Measurements from ENCODE around the gene WASF2.
"Not testable (repeated sequence)": the region's sequence is repeated elsewhere in the genome, so short reads cannot be mapped to it uniquely, and the experiment has no call there.

The WASF2 gene, protein sequence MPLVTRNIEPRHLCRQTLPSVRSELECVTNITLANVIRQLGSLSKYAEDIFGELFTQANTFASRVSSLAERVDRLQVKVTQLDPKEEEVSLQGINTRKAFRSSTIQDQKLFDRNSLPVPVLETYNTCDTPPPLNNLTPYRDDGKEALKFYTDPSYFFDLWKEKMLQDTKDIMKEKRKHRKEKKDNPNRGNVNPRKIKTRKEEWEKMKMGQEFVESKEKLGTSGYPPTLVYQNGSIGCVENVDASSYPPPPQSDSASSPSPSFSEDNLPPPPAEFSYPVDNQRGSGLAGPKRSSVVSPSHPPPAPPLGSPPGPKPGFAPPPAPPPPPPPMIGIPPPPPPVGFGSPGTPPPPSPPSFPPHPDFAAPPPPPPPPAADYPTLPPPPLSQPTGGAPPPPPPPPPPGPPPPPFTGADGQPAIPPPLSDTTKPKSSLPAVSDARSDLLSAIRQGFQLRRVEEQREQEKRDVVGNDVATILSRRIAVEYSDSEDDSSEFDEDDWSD

DNA sequence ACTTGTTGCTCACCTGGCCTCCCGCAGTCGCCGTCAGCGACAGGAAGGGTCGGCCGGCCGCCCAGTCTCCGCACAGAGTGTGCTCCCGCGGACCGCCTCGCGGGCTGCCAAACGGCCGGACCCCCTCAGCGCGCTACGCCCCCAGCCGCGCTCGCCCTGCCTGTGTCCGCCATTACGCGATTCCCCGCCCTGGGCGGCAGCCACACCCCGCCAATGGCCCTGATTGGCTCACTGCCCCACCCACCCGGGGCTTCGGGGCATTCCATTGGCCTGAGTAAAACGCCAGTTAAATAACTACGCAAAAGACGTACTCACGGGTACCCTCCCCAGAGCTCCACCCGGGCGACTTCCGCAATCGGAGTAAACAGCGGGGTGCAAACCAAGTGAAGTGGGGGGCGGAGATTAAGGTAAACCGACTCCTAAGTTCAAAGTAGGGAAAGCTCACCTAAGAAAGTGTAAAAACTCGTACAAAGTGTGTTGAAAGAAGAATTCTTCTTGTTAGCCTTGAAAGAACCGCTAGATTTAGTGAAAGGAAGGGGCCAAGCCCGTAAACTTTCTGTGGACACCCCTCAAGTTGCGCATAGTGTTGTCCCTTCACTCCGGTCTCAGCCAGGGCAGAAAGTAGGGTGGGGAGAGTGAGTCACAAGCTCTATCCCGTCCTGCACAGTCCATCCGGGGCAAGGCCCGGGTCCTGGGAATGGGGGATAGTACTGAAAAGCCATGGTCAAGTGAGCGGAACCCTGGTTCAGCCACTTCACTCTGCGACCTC, at the start of gene WASF2:
Gene WASF2, minus strand, starts transcription at position 195 of the 769 bp plus-strand sequence. CDS start 61,277 bp downstream, outside the sequence.
- peak; percentile 96 for DNase-seq (ENCODE audit: low spot score)

DNA sequence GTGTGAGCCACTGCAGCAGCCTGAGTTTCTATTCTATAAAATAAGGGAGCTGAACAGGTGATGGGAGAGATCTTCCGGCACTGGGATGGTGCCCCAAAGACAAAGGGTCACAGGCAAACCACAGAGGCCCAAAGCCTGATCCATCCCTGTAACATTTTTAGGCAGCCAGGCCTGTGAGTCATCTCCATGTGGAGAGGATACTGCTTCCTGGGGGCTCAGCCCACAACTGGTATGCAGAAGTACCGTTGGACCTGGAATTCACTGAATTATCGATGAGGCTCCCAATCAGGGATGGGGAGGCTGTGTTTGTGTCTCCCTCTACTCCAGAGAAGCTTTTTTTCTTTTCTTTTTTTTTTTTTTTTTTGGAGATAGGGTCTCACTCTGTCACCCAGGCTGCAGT, 48.8 kb upstream of the WASF2 start:
- no peak for DNase-seq (ENCODE audit: low spot score)

DNA sequence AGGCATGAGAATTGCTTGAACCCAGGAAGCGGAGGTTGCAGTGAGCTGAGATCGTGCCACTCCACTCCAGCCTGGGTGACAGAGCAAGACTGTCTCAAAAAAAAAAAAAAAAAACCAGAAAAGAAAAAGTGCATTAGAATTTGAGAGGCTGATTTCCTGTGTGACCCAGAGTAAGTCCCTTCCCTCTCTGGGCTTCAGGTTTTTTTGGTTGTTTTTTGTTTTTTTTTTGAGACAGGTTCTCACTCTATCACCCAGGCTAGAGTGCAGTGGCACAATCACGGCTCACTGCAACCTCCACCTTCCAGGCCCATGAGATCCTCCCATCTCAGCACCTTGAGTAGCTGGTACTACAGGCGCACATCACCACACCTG, 48.3 kb upstream of the WASF2 start:
- DNase-seq (ENCODE audit: low spot score), result not testable (repeated sequence)

DNA sequence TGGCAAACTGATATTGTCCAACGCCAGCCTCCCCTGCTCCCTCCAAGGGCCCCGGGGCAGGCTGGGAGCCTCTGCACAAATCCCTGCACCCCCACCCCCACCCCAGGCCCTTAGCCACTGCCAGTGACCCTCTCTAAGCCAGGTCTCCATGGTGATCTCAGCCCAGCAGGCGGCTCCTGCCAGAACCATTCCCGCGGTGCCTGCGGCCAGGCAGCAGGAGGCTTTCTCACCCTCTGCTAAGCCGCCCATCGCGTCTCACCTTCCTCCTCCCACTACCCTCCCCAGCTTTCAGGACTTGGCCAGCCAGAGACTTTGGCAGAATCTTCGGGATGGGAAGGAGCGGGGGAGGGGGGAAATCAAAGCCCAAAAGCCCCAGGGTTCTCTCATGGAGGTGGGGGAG, 46.8 kb upstream of the WASF2 start:
- DNase-seq (ENCODE audit: low spot score), result no peak

DNA sequence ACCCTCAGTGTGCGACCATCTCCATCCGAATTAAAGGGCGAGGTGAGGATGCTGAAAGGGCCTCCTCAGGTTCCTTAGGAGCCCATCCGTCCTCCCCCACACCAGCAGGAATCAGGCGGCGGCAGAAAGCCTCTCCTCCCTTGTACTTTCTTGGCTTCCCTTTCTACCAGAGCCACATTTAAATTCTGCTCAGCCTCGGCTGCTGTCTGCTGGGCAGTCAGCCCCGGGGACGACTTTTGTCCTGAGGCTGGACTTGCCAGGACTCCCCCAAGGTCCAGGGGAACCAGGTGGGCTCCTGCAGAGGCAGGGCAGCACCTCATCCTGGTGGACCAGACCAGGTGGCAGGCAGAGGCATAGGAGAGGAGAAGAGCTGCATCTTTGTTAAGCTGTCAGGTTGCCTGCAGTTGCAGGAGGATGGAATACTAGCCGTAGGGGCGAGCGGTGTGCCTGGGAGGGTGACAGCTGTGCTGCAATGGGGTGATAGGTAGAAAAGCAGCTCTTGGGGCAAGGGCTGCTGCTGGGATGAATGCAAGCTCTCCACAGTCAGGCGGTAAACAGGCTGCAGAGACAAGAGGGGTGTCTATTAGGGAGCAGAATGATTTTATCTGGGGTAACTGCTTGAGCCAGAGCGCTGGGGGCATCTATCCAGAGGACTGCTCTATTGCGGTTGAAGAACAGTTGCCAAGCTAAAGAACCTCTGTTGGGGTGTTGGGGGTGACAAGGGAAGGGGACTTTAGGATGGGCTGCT, 46.2 kb upstream of the WASF2 start:
- DNase-seq (ENCODE audit: low spot score), result no peak

DNA sequence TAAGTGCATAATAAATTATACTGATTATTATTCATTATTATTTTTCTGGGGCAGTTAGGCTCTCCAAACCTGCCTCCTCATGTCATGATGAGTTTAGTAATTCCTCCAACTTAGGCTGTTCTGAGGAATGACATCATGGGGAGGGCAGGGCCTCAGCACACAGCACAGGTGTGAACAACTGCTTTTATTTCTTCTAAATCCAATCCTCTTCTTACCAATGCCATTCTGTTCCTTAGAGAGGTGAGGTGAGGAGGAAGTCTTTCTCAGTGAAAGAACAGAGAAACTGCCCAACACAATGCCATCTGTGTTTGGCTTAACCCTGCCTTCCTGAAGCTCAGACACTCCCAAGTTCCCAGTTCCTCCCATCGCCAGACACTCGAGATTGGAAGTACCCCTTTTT, 45.4 kb upstream of the WASF2 start:
- no peak for DNase-seq (ENCODE audit: low spot score)

DNA sequence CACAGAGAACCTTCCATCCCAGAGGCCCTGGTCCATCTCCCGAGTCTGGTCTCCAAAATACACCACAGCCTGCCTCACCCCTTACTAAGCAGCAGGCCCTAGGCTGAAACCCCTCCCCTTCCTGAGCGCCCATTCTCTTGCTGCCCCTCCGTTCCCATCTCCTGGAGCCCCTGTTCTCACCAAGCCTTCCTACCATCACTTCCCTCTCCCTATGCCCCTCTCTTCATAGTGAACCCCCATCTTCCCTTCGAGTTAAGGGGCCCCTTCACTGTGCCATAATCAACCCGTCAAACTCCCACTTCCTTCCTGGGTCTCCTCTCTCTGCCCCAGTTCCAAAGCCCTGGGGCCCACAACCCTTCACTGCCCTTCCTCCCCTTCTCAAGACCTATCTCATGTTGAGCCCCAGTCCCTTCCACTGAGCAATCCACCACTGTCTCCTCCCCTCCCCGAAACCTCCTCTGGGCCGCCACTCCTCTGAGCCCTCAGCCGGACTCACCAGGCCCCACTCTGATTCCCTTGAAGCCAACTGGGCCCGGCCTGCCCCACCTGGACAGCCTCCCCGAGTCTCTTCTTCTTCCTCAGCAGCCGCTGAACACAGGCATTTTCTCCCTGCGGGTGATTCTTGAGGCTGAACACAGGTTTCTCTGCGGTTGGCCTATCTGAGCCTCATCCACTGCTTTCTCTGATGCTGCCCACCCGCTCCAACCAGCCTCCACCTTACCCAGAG, 42.2 kb upstream of the WASF2 start:
- no peak for DNase-seq (ENCODE audit: low spot score)

DNA sequence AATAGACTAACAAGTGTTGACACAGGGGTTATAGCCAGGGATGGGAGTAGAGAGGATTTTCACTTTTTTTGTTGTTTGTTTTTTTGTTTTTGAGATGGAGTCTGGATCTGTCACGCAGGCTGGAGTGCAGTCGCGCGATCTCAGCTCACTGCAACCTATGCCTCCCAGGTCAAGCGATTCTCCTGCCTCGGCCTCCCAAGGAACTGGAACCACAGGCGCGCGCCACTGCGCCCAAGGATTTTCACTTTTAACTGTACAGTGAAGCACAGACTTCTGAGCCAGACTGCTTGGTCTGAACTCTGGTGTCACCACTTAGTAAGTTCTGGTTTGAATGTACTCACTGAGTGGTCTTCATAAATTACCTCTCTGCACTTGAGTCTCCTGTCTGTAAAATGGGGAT, 40.2 kb upstream of the WASF2 start:
- no peak for DNase-seq (ENCODE audit: low spot score)

DNA sequence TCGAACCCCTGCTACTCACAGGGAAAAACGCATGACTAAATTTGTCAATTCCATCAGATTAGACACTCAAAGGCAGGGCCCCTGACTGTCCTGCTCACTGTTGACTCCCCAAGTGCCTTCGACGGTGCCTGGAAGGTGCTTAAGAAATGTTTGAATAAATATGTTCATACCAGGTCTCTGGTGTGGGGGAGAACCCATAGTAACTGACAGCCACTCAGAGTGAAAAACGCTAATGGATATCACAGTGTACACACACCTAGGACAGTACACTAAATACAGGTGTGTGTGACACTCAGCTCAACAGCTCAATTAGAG, 39.7 kb upstream of the WASF2 start:
- no peak for DNase-seq (ENCODE audit: low spot score)

DNA sequence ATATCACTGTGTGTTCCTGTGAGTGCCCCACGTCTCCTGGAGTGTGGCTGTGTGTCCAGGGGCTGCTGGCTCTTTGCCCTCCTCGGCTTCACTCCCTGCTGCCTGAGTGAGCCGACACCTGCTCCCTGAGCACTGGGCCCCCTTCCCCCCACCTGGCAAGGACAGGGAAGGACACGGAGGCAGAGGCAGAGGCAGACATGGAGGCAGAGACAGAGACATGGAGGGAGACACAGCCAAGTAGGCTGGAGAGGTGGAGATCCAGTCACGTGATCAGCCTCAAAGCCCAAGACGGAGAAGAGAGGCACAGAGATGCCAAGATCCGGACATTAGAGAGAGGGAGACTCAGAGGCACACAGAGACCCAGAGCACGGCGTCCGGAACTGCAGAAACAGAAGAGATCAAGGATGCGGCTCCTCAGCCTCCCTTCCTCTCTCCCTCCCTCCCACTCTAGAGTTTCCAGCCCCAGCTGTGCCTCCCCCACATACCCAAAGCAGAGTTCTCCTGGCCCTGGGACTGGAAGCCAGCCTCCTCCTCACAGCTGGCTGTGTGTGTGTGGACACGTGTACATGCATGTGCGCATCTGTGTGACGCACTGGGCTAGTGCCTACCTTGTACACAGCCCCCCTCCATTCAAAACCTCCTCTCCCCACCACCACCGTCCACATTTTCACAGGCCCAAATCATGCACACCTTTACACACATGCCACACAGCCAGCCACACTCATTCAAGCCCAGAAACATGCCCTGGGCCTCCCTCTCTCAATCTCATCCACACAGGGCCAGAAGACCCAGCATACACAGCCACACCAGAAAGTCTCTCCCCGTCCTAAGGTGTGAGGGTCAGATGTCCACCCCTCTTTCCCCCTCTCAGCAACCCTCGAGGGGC, 39.1 kb upstream of the WASF2 start:
- no peak for DNase-seq (ENCODE audit: low spot score)

DNA sequence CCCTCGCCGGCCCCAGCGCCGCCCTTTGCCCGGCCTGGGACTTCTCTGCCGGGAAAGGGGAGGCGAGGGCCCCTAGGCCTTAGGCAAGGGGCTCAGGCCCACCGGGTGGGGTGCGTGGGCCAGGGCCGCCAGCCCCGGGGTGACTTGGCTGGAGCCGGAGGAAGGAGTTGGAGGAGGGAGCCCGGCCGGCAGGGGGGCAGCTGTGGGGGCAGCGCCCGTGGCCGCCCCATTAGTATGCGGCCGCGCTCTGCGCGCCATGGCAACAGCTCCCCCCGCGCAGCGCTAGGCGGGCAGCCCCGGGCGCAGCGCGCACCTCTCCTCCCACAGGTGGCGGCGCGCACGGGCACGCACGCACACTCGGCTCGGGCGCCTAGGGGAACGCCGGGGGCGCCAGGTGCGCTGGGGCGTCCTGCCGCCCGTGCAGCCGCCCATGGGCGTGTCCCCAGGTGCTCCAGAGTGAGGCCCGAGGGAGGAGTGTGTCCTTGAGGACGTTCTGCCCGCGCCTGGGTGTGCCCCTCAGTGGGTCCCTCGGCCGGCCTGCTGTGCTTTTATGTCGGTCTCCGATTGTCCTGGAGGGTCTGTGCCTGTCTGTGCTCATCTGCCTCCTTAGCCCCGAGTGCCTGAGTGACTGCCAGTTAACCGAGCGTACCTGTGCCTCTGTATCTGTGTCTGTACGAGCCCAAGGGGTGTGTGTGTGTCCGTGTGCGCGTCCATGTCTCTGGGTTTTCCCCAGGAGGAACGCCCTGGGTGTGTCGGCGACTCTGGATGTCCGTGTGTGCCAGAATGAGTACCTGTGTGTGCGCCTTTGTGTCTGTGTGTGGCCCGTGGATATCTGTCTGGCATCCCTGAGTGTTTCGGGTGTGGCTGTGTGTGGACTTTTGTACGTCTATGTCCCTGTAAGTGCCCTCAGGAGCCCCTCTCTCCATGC, 38.2 kb upstream of the WASF2 start:
- DNase-seq (ENCODE audit: low spot score), result peak; percentile 27

DNA sequence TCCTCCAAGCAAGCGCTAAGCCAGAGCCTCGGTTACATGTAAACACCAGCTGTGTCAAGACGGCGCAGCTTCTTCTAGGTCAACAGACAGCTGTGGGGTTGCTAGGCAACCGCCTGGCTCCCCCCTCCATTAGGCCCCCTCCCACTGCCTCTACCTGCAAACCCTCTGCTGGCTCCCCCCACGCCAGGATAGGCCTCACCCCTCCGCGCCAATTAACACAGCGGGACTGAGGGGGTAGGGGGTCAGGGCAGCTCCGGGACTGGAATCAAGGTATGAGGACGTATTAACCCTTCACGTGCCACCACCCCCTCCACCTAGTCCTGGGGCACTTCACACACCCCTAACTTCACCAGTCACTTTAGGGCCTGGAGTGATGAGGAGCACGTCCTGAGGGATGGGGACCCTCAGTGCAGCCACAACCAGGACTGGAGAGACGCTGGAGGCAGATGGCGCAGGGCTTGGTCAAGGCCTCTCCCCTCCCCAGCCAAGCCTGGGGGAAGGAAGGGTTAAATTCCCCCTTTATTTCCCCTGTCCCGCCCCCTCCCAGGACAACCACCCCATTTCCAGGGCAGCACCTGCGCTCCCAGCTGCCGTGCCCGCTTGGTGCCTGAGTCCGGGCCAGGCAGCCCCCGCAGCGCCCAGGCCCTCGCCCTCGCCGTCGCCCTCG, 37.4 kb upstream of the WASF2 start:
- peak; percentile 55 for DNase-seq (ENCODE audit: low spot score)

DNA sequence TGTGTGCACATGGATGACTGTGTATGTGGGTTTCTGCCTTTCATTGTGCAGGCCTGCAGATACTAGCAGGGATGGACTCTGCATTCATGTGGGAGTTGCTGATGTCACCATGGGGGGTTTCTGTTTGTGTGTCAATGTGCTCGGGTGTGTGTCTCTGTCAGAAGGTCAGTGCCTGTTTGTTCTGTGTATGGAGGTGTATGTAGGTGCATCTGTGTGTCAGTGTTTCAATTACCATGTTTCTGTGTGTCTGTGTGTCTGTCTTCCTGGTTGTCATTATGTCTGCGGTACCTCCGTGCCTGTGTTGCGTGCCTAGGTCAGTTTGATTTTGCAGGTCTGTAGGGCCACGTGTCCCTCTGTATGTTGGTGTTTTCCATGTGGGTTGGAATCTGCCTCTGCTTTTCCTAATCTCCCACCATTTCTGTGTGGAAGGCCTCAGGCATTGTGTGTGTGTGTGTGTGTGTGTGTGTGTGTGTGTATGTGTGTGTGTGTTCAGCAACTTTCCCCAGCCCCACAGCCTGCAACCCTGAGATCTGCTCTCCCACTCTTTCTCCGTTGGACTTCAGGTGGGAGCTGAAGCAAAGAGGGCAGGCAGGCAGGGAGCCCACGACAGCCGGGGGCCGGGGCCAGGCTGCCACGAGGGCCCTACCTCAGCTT, 36.7 kb upstream of the WASF2 start:
- DNase-seq (ENCODE audit: low spot score), result no peak

DNA sequence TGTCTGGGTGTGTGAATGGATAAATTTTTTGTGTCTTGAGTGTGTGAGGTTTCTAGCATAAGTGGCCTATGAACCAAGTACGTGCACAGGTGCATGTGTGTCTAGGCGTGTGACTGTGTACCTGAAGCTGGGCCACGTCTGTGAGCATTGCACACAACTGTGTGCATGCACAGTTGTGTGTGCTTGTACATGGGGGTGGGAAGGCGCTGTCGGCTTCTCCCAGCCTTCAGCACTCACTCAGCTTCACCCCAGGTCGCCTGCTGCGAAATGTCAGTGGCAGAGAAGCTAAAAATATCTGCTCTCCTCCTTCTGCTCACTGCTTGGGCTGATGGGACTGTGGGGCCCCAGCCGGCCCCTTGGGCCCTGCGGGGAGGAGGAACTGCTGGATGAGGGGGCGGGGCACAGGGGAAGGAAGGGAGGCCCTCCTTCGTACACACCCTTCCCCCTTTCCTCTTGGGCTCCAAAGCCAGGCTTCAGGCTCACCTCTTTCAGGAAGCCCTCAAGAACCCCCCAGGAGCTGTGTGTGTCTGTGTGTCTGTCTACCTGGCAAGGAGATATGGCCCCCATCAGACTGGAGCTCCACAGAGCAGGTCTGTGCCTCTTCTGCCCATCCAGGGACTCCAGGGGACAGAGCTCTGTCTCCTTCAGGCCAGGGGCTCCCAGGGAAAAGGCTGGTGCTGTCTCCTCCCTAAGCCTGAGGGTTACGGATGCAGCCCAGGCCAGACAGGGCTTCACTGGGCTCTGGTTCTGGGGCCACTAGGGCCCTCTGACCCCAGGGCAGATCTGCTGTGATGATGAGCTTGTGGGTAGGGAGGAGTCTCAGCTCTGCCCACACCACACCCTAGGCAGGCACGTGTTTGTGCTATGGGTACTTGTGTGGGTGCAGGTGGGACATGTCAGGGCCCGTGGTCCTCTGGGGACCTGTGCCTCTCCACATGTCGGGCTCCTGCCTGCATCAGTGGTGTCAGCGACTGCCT, 35.6 kb upstream of the WASF2 start:
- peak; percentile 58 for DNase-seq (ENCODE audit: low spot score)

DNA sequence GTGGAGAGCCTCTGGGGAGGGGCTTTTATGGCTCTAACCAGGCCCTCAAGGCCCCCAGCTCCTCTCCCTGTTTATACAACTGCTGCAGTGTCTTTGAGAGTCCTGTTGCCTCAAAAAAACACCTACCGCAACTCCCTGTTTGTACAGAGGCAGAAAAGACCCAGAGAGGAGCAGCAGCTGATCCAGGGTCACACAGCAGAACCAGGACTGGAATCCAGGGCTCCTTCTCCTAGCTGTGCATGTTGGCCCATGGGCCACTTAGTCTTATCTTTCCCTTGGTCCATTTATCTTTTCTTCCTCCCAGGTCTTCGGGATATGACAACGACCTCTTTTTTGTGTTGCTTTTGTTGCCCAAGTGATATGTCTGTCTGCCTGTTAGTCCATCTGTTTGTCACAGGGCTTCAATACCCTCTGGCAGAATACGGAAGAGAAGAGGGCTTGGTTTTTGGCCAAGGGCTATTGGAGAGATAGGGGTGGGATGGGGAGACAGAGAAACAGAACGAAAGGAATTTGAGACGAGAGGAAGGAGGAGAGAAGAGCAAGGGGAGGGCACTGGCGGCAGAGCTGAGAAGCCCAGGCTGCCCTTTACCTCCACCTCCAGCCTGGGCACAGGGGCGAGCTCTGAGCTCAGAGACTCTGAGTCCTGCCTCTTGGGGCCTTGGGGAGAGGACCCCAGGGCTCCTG, 33.5 kb upstream of the WASF2 start:
- DNase-seq (ENCODE audit: low spot score), result no peak

DNA sequence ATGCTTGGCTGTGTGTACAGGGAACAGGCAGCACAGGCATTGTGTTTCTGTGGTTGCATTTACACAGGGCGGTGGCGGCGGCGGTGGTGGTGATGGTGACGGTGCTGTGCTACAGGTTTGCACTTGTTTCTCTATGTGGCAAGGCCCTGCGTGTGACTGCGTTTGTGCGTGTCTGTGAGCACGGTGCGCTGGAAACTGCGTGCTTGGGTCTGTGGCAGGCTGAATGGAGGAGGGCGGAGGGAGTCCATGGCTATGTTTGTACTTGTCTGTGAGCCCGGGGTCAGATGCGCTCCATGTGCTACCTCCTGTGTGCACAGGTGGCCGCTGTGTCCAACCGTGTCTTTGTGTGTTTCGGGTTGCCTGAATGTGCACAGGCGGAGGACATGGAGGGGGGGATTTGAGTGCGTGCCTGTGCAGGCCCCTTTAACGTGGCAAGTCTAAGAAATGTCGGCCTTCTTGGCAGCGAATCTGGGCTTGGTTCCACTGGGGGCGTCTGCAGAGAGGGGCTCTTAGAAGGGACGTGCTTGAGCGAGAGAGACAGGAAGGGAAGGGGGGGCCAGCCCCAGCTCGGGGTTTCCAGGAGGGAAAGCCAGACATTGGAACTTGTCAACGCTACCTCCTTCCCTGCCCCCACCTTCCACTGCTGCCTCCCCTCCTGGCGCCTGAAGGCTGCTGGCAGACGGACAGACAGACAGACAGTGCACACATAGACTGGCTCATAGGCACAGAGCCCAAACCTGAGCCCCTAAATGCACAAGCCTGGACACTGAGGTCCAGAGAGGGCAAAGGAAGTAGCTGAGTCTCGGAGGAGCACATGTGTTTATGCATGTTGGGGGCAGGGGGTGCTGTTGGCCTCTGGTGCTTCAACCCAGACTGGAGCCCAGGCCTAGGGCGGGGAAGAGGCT, 32.7 kb upstream of the WASF2 start:
- DNase-seq (ENCODE audit: low spot score), result peak; percentile 74

All from CD4-positive, alpha-beta T cell treated with Interleukin-6 at 100 ng/mL for 8 hours (primary cell).